Neural cell (in vitro differentiated cells): ENCODE data around the gene RALA. TPM values are rescaled to one million over a fixed set of nuclear protein-coding genes. Genes with fewer than 3 reads are reported as not detected.

Source experiments
- H2AFZ ChIP-seq: fragments of 200-600, 300-800 bp; sonication (generic), shearing (Covaris generic); 2 replicates; pipeline ENCODE4 v1.6.0; 2014; ENCODE audit warnings: low read depth, mild to moderate bottlenecking, antibody characterized with exemption, low read length, moderate library complexity
- H3F3A ChIP-seq: fragments of 200-600 bp; shearing (Covaris generic); 2 replicates; pipeline ENCODE4 v1.6.1; 2016; ENCODE audit warnings: mild to moderate bottlenecking, moderate library complexity, mixed read lengths, antibody characterized with exemption, low read length; ENCODE audit not compliant: insufficient read depth, poor library complexity, severe bottlenecking
- H3K27ac ChIP-seq: fragments of 200-600, 300-800 bp; sonication (generic), shearing (Covaris generic); 2 replicates; pipeline ENCODE4 v1.5.1; 2014; ENCODE audit warnings: mild to moderate bottlenecking, low read length, moderate library complexity
- H3K27me3 ChIP-seq: fragments of 300-800, 200-600 bp; sonication (generic), shearing (Covaris generic); 2 replicates; pipeline ENCODE4 v1.6.0; 2014; ENCODE audit warnings: mild to moderate bottlenecking, low read depth, low read length, moderate library complexity; ENCODE audit not compliant: insufficient read depth
- H3K36me3 ChIP-seq: fragments of 300-800, 200-600 bp; sonication (generic), shearing (Covaris generic); 2 replicates; pipeline ENCODE4 v1.5.1; 2014; ENCODE audit warnings: mild to moderate bottlenecking, antibody characterized with exemption, low read length, moderate library complexity; ENCODE audit not compliant: insufficient read depth
- H3K4me2 ChIP-seq: fragments of 300-800, 200-600 bp; sonication (generic), shearing (Covaris generic); 2 replicates; pipeline ENCODE4 v1.6.0; 2014; ENCODE audit warnings: mild to moderate bottlenecking, low read length
- H3K4me3 ChIP-seq: fragments of 300-800, 200-600 bp; sonication (generic), shearing (Covaris generic); 2 replicates; pipeline ENCODE4 v1.5.1; 2014; ENCODE audit warnings: mild to moderate bottlenecking, low read length, moderate library complexity
- H3K79me2 ChIP-seq: fragments of 200-600 bp; shearing (Covaris generic); replicated peaks from 2 replicates; pipeline ENCODE4 v1.6.0; 2014; ENCODE audit warnings: mild to moderate bottlenecking, low read length, moderate library complexity; ENCODE audit not compliant: insufficient read depth
- H3K9ac ChIP-seq: fragments of 300-800, 200-600 bp; sonication (generic), shearing (Covaris generic); 2 replicates; pipeline ENCODE4 v1.6.1; 2016; ENCODE audit warnings: mild to moderate bottlenecking, low read length, mixed read lengths
- H3K9me2 ChIP-seq: fragments of 200-600 bp; shearing (Covaris generic); 2 replicates; pipeline ENCODE4 v1.6.1; 2016; ENCODE audit warnings: mild to moderate bottlenecking, low read length, mixed read lengths; ENCODE audit not compliant: insufficient read depth
- H3K9me3 ChIP-seq: fragments of 200-600, 300-800 bp; sonication (generic), shearing (Covaris generic); 2 replicates; pipeline ENCODE4 v1.6.1; 2016; ENCODE audit warnings: mild to moderate bottlenecking, mixed run types, low read length, moderate library complexity, mixed read lengths
- H4K20me1 ChIP-seq: fragments of 200-600 bp; shearing (Covaris generic); 2 replicates; pipeline ENCODE4 v1.6.1; 2016; ENCODE audit warnings: mild to moderate bottlenecking, mixed run types; ENCODE audit not compliant: insufficient read depth
- EP300 ChIP-seq: fragments of 450-650 bp; conservative IDR thresholded peaks from 2 replicates; pipeline ENCODE4 v1.6.1; 2014; ENCODE audit warnings: antibody characterized with exemption, mild to moderate bottlenecking, moderate library complexity; ENCODE audit not compliant: poor library complexity, severe bottlenecking
- EZH2 ChIP-seq: fragments of 200-600, 300-800 bp; shearing (Covaris generic), sonication (generic); IDR thresholded peaks from 2 replicates; pipeline ENCODE4 v1.6.1; 2014; ENCODE audit warnings: antibody characterized with exemption, low read length, borderline replicate concordance, mild to moderate bottlenecking; ENCODE audit not compliant: insufficient read depth, poor library complexity, severe bottlenecking
- MXI1 ChIP-seq: fragments of 450-650 bp; conservative IDR thresholded peaks from 2 replicates; pipeline ENCODE4 v1.6.1; 2014; ENCODE audit warnings: antibody characterized with exemption, mild to moderate bottlenecking; ENCODE audit not compliant: poor library complexity, severe bottlenecking
- POLR2AphosphoS5 ChIP-seq: IDR thresholded peaks from 2 replicates; pipeline ENCODE4 v1.6.1; 2012
- RAD21 ChIP-seq: fragments of 450-650 bp; conservative IDR thresholded peaks from 2 replicates; pipeline ENCODE4 v1.6.1; 2014; ENCODE audit warnings: antibody characterized with exemption, mild to moderate bottlenecking, moderate library complexity
- REST ChIP-seq: IDR thresholded peaks from 2 replicates; pipeline ENCODE4 v1.6.1; 2012; ENCODE audit warnings: borderline replicate concordance
- SMC3 ChIP-seq: fragments of 450-650 bp; conservative IDR thresholded peaks from 2 replicates; pipeline ENCODE4 v1.6.1; 2014; ENCODE audit warnings: antibody characterized with exemption, mild to moderate bottlenecking, moderate library complexity; ENCODE audit not compliant: poor library complexity
- TAF1 ChIP-seq: IDR thresholded peaks from 2 replicates; pipeline ENCODE4 v1.6.1; 2012; ENCODE audit warnings: low read depth
- polyA plus RNA-seq: library from polyadenylated mRNA; depleted of rRNA; stranded (reverse); fragments of >200 nt; gene quantifications from 2 replicates; pipeline ENCODE4 v1.2.3, GENCODE V29; 2014
- TF ChIP-seq, protein P1 (sequence below): fragments of 450-650 bp; IDR thresholded peaks from 2 replicates; pipeline ENCODE4 v1.5.1; 2014; ENCODE audit warnings: antibody characterized with exemption, mild to moderate bottlenecking, moderate library complexity; ENCODE audit not compliant: poor library complexity, severe bottlenecking

RALA gene
- polyA plus RNA-seq, 1 donor from 2014 or later = 36.2 TPM

GRCh38 chr7:39693812-39694211 lies 70.4 kb downstream of the RALA start:
- H3K4me2 ChIP-seq = no peak overlapping the region
- TF ChIP-seq TAF1 (no peak), REST (no peak), SMC3 (no peak), POLR2AphosphoS5 (no peak), EP300 (no peak), MXI1 (no peak), RAD21 (no peak), EZH2 (no peak)
- TF ChIP-seq, protein P1, sequence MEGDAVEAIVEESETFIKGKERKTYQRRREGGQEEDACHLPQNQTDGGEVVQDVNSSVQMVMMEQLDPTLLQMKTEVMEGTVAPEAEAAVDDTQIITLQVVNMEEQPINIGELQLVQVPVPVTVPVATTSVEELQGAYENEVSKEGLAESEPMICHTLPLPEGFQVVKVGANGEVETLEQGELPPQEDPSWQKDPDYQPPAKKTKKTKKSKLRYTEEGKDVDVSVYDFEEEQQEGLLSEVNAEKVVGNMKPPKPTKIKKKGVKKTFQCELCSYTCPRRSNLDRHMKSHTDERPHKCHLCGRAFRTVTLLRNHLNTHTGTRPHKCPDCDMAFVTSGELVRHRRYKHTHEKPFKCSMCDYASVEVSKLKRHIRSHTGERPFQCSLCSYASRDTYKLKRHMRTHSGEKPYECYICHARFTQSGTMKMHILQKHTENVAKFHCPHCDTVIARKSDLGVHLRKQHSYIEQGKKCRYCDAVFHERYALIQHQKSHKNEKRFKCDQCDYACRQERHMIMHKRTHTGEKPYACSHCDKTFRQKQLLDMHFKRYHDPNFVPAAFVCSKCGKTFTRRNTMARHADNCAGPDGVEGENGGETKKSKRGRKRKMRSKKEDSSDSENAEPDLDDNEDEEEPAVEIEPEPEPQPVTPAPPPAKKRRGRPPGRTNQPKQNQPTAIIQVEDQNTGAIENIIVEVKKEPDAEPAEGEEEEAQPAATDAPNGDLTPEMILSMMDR = no peak
- no peaks in the 10 kb centered on the region for H3K27me3 ChIP-seq
- H3F3A ChIP-seq = no peaks in the 10 kb centered on the region
- no peaks in the 10 kb centered on the region for H4K20me1 ChIP-seq
- H3K79me2 ChIP-seq = no peaks in the 10 kb centered on the region
- H3K27ac ChIP-seq = no peak overlapping the region
- H3K9ac ChIP-seq = no peak overlapping the region
- H3K4me3 ChIP-seq = no peak overlapping the region
- no peaks in the 10 kb centered on the region for H3K9me3 ChIP-seq
- H3K9me2 ChIP-seq = no peaks in the 10 kb centered on the region
- H2AFZ ChIP-seq = no peak overlapping the region
- H3K36me3 ChIP-seq = no peaks in the 10 kb centered on the region

- H3K27ac ChIP-seq = no peak overlapping the region
- no peak overlapping the region for H3K4me2 ChIP-seq
- H3K9me2 ChIP-seq = no peaks in the 10 kb centered on the region
- no peak overlapping the region for H2AFZ ChIP-seq
- no peaks in the 10 kb centered on the region for H3F3A ChIP-seq
- H3K79me2 ChIP-seq = no peaks in the 10 kb centered on the region
- no peaks in the 10 kb centered on the region for H4K20me1 ChIP-seq
- no peak overlapping the region for H3K9ac ChIP-seq
- H3K4me3 ChIP-seq = no peak overlapping the region
- no peaks in the 10 kb centered on the region for H3K27me3 ChIP-seq
- H3K36me3 ChIP-seq = no peaks in the 10 kb centered on the region
- no peaks in the 10 kb centered on the region for H3K9me3 ChIP-seq
- TF ChIP-seq SMC3 = no peak
- no peak for TF ChIP-seq MXI1
- TF ChIP-seq EZH2 = no peak
- no peak for TF ChIP-seq EP300
- TF ChIP-seq TAF1 = no peak
- TF ChIP-seq, protein P1 = no peak
- no peak for TF ChIP-seq POLR2AphosphoS5
- TF ChIP-seq RAD21 = no peak
- no peak for TF ChIP-seq REST
These were observed 72.6 kb downstream of the RALA start for GRCh38 chr7:39695852-39696586.
